CD4-positive, alpha-beta T cell treated with Interleukin-2 at 100 ng/mL for 4 hours (primary cell): ENCODE results near the gene AGK.
"Not testable (repeated sequence)": the region's sequence is repeated elsewhere in the genome, so short reads cannot be mapped to it uniquely, and the experiment has no call there.

Experiments used
- DNase-seq: peaks from one replicate; pipeline ENCODE4 v3.0.0-alpha.2; 2020; ENCODE audit warnings: low spot score

The AGK gene

DNA sequence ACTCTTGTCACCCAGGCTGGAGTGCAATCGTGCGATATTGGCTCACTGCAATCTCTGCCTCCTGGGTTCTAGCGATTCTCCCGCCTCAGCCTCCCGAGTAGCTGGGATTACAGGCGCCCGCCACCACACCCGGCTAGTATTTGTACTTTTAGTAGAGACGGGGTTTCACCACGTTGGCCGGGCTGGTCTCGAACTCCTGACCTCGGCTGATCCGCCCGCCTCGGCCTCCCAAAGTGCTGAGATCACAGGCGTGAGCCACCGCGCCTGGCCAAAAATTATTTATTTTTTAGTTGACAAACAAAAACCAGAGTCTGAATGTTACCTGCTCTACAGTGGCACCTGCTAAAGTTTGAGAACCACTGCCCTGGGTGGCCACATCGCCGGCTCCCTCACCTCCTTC is 96.5 kb downstream of the AGK start:
- not testable (repeated sequence) for DNase-seq

- no peak for DNase-seq
Measured at GRCh38 chr7:141648276-141649114, 97.3 kb downstream of the AGK start.

DNA sequence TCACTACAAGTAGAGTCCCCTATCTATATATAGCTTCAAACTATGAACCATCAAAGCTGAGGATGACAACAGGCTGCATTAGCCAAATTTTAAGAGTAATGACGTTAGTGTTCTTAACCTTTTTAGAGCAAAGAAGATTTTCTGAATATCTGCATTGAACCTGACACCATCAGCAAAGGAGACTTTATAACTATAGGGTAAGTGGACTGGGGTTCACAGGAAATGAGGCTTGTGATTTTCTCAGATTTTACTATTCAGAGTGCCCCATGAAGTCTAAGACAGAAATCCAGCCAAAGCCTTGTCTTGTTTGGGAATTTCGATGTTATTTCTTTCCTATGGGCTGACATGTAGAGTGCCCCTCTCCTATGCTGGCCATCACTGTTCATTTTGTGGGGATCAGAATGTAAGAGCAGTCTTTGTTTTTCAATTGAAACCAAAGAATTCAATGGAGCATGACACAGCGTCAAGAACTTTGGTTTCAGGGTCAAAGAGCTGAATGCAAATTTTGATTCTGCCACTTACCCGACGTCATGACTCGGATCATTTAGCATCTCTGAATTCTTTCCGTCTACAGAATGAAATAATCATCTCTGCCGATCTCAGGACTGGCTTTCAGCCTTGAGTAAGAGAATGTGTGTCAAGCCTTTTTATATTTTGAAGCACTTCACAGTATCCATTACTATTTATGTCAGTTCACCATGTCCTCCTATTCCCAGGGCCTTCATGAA is 98.1 kb downstream of the AGK start:
- DNase-seq: no peak

DNA sequence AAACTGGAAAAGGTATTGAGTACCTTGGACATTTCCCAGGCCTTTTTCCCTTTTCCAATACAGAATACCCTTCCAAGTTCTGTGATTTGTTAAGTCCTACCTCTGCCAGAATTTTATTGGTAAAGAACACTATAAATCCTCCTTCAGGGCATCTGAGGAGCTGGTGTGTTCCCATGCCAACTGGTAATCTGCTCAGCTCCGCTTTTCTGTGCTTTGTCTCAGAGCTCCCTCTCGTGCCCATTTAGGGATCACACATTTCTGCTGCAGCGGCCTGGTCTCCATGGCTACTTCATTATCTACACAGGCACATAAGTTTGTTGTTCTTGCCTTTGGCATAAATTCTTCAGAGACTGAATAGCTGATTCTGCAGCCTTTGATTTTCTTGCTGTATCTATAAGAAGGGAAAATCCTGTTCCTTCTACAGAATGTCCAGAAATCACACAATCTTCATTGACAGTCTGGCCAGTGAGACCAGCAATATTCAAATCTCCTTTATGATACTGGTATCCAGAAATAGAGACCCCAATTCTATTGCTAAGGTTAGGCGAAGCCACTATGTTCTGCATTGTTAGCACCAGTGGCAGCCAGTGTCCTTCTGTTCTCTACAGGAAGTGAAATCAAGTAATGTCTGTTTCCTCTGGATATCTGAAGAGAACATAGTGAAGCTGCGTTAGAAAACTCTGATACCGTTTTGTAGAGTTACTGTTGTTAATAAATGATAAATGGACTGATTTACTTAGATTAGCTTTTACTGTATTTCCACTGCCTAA is 98.8 kb downstream of the AGK start:
- peak; percentile 10 for DNase-seq

DNA sequence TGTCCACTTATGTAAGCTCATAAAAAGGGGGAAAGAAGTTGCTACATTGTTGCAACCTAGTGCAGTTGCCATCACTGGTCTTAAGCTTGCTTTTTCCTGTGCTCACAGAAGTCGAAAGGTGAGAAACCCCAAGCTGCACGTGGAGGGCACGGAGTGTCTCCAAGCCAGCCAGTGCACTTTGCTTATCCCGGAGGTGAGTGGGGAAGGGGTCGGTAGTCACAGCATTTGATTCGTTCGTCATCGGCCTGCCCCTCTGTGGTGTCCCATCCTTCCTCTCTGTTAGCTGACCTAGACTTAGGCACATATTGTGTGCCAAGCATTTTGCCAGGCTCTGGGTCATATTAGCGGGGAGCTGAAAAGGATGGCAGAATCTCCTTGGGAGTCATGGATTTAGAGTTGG is 100.2 kb downstream of the AGK start:
- DNase-seq: no peak

- DNase-seq: no peak
Measured at GRCh38 chr7:141652691-141653090, 101.5 kb downstream of the AGK start.

DNA sequence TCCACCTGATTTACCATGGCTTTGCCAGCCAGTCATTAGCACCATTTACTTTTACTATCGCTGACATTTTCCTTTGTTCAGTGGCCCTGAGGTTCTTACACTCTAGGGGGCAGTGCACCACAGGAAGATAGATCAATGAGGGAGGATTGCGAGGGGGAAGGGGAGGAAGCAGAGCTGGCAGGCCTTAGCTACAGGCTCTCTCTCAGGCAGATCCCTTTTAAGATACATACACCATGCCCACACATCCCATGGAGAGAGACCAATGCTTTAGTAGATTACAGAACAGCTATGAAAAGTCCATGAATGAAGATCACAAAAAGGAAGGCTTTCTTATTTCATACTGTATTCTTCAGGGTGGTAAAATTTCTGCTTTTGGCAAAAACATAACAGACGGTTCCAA is 103.3 kb downstream of the AGK start:
- peak; percentile 70 for DNase-seq

GRCh38 chr7:141659501-141659900 is 108.3 kb downstream of the AGK start:
- DNase-seq: no peak

DNA sequence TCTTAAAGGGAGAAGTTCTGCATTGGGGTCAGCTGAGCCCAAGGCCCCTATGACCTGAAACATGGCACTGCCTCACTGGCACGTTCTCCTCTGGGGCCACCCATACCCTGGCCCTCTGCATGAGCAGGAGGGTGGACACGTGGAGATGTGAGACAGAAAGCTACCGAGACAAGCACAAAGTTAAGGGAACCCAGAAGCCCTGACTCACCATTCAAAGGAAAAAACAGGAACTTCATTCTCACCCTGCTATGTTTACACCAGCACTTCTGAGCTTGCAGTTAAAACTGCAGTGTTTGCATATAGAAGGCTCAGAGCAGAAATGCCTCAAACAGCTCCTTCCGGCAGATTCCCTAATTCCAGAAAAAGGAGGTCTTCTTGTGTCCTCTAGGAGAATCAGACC is 109.0 kb downstream of the AGK start:
- DNase-seq: no peak

DNA sequence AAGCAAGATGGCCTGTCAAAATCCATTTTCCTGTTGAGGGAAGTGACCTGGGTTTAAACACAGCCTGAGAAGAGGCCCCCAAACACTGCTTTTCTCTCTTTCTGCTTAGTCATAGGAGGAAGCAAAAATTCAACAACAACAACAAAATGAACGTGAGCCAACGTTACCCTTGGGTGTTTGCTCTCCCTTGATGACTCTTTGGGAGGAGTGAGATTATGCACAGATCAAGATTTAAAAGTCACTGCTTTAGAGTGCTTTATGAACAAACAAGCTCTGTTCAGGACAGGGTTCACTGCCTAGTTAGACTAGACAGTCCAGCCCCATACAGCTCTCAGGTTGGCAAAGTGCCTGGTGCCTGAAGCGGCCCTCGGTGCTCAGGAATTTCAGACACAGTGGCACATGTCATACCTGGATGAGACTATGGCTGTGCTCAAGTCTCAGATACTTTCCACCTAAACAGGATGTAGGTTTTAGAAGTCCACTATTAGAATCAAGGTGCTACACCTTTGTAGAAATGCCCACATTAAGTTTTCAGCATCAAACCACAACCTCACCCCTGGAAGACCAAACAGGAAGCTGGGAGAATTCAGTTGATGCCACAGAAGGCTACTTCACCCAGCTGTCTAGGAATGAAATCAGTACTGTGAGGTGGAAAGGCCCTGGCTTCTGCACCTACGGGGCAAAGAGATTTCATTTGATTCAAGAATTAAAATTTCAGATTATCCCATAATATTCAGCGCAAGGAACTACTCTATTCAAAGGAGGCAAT is 112.1 kb downstream of the AGK start:
- no peak for DNase-seq

DNA sequence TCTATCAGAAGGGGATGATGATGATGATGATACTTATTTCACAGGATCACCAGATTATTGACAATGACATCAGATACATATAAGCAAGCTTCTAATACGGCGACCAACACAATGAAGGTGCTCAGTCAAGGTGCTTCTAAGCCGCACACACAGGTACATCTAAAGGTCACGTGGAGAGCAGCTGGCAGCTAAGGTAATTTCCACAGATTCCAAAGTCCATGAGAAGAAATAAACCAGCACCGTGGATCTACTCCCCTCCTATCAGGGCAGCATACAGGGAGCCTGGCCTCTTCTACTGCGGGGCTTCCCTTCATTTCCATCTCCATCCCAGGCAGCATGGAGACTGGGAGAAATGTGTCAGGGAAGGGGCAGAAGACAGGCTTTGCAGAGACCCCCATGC is 113.2 kb downstream of the AGK start:
- DNase-seq: no peak

GRCh38 chr7:141665208-141666035 is 114.2 kb downstream of the AGK start:
- DNase-seq: no peak

DNA sequence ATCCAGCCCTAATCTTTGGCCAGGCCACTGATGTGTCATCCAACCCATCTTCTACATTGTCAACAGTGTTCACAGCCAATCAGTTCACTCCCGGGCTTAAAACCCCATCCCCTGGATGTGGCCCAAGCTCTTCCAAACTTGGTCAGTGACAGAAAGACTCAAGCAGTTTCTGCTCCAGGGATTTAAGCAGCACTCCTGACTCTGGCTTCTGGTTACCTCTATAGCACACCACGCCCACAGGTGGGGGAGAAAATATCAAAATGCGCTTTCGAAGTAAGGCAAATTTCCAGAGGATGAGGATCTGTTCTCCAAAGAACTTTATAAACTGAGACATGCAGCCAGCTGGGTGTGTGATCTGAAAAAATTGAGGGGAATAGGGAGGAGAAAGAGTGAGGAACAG is 114.9 kb downstream of the AGK start:
- no peak for DNase-seq

- DNase-seq: no peak
Measured at GRCh38 chr7:141668853-141669252, 117.6 kb downstream of the AGK start.

GRCh38 chr7:141671705-141672496 is 120.7 kb downstream of the AGK start:
- DNase-seq: no peak

DNA sequence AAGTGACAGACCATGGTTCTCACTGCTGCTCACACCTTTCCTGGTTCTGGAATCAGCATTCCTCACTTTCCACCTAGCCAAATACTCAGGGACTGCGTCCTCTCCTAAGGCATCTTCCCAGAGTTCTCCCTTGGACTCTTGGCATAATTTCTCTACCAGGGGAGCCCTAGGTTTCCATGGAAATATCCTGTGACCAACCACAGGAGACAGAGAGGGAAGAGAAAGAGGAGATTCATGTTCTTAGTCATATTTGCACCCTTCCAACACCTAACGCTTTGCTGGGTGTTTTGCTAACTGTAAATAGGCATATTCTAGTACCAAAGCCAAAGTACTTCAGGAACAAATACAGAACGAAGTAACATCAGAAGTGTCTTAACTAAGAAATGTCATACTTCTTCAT is 122.1 kb downstream of the AGK start:
- no peak for DNase-seq

DNA sequence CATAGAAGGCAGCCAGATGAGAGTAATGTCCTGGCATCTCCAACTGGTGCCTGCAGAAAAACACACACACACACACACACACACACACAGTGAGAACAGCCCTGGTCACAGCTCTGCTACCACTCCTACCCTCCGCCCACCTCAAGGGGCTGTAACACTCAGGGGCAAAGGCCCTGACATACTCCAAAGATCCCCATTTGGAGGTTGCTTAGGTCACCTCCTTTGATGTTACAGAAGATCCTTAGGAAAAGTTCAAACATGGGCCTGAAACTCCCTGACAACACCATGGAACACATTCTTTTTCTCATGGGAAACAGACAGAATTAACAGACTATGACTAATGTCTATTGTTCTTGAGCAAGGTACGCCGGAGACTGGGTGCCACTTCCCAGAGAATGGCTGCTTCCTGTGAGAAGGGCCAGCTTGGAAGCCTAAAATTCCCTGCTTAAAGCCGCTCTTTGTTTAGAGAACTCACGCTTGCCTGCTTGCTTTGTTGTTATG is 123.0 kb downstream of the AGK start:
- no peak for DNase-seq

DNA sequence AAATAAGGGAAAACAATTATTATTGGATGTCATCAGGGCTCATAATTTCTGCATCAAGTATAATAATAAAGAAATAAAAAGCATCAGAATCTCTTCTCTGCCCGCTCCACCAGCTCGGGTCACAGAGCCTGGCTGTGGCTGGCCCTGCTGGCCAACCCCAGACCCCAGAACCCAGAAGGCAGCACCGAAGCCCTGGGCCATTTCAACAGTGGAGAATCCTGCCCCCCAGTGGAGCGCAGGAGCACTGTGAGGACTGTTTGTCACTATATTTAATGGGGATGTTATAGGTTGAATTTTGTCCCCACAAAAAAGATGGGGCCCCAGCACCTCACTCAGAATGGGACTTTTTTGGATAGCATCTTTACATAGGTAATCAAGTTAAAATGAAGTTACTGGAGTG is 123.5 kb downstream of the AGK start:
- DNase-seq: no peak

- peak; percentile 7 for DNase-seq
Measured at GRCh38 chr7:141675436-141676215, 124.4 kb downstream of the AGK start.
